Measurements from ENCODE around the gene CSMD2.

DNA sequence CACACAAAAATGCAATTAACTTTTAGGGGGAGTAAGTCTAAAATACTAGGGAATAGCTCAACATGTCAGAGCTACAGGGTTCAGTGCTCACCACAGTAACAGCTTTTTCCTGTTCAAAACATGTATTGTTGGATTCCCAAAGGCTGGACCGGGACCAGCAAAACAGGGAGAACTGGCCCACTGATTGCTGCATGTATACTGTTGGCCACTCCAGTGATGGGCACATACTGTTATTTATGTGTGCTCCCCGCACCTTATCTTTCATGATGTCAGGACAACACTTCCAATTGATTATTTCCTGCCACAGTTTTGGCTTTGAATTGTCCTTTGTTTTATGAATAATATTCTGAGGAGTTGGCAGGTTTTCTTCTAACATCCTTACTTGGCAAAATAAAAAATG, 250.5 kb downstream of the CSMD2 start:
- TF ChIP-seq, protein P1, sequence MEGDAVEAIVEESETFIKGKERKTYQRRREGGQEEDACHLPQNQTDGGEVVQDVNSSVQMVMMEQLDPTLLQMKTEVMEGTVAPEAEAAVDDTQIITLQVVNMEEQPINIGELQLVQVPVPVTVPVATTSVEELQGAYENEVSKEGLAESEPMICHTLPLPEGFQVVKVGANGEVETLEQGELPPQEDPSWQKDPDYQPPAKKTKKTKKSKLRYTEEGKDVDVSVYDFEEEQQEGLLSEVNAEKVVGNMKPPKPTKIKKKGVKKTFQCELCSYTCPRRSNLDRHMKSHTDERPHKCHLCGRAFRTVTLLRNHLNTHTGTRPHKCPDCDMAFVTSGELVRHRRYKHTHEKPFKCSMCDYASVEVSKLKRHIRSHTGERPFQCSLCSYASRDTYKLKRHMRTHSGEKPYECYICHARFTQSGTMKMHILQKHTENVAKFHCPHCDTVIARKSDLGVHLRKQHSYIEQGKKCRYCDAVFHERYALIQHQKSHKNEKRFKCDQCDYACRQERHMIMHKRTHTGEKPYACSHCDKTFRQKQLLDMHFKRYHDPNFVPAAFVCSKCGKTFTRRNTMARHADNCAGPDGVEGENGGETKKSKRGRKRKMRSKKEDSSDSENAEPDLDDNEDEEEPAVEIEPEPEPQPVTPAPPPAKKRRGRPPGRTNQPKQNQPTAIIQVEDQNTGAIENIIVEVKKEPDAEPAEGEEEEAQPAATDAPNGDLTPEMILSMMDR (conservative IDR thresholded peaks at IDR 0.05 in 1 of 2, IDR thresholded peaks at IDR 0.05 in 1 of 2; ENCODE audit: low read depth in 1 of 2, low read length in 2 of 2), result no peak
- TF ChIP-seq EZH2 (IDR thresholded peaks at IDR 0.05; ENCODE audit: low read length, missing control alignments), result no peak
